ENCODE results near the gene SIM2.

DNA sequence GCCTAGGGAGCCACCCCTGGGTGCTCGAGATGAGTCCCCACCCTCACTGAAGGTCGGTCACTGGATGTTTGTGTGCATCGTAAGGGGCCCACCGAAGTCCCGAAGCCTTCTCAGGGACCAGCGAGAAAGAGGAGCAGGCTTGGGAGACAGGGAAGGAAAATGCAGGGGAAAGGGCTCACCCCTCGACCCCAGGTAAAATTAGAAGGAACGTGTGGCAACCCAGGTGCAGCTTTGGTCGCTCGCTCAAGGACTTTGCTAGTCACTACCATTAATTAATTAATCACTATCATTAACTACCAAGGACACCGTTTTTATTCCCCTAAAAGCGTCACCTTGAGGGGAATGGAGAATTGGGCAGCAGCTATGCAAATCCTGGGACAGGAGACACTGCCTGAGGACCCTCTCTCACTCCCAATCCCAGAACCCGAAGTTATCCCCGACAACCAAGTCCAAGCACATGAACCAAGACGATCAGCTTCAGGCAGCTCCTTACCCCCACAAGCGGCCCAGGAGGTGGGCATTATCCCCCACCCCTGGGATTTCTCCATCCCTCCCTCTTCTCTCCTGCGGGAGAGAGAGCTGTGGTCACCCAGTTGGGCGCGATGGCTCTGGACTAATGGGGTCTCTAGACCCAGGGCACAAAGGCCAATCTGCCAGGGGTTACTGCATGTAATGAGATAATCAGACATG lies 4.2 kb upstream of the SIM2 start:
- TF ChIP-seq, protein P1, sequence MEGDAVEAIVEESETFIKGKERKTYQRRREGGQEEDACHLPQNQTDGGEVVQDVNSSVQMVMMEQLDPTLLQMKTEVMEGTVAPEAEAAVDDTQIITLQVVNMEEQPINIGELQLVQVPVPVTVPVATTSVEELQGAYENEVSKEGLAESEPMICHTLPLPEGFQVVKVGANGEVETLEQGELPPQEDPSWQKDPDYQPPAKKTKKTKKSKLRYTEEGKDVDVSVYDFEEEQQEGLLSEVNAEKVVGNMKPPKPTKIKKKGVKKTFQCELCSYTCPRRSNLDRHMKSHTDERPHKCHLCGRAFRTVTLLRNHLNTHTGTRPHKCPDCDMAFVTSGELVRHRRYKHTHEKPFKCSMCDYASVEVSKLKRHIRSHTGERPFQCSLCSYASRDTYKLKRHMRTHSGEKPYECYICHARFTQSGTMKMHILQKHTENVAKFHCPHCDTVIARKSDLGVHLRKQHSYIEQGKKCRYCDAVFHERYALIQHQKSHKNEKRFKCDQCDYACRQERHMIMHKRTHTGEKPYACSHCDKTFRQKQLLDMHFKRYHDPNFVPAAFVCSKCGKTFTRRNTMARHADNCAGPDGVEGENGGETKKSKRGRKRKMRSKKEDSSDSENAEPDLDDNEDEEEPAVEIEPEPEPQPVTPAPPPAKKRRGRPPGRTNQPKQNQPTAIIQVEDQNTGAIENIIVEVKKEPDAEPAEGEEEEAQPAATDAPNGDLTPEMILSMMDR (conservative IDR thresholded peaks at IDR 0.05; ENCODE audit: low read length): no peak
- TF ChIP-seq EZH2phosphoT487 (IDR thresholded peaks at IDR 0.05; ENCODE audit: borderline replicate concordance, low read depth, low read length): no peak

All from OCI-LY7 (cell line).